Memory B cell (primary cell): ENCODE results near the gene PPP2R2C.

Experiments used
- ATAC-seq: fragments of 150-1000 bp; cut with Tn5 transposase; 2 replicates; pipeline ENCODE4 v1.10.0; 2021; ENCODE audit warnings: low read depth, mild to moderate bottlenecking, moderate library complexity
- DNase-seq, 2 donors: peaks; one replicate each; pipeline ENCODE4 v3.0.0; 2022; ENCODE audit warnings: low spot score in 2 of 2
- H3K27ac Mint-ChIP-seq: one replicate; pipeline ENCODE4 v1.8.0; 2022; ENCODE audit warnings: mild to moderate bottlenecking, moderate library complexity, mixed read lengths
- H3K27me3 Mint-ChIP-seq: one replicate; pipeline ENCODE4 v1.8.0; 2022; ENCODE audit warnings: mixed read lengths
- H3K36me3 Mint-ChIP-seq: one replicate; pipeline ENCODE4 v1.8.0; 2022; ENCODE audit warnings: mild to moderate bottlenecking, mixed read lengths
- H3K4me1 Mint-ChIP-seq: one replicate; pipeline ENCODE4 v1.8.0; 2022; ENCODE audit warnings: mixed read lengths
- H3K4me3 Mint-ChIP-seq: one replicate; pipeline ENCODE4 v1.8.0; 2022; ENCODE audit warnings: mild to moderate bottlenecking, moderate library complexity, mixed read lengths
- H3K9me3 Mint-ChIP-seq: one replicate; pipeline ENCODE4 v1.8.0; 2022; ENCODE audit warnings: mixed read lengths

The PPP2R2C gene

DNA sequence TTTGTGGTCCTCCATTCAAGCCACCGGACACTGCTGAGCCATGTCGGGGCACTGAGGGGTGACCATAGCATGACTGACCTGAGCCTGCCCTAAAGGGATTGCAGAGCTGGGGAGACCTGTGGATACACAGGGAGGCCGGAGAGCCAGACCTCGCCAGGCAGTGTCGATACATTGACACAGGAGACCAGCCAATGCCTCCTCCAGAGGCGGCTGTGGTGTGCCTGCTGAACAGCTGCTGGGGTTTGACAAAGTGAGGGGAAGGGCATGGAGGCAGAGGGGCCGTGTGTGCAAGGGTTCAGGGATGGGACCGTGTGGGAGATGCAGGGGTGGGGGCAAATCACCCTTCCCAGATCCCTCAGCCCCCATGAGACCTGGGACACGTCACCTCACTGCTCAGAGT lies 48.0 kb downstream of the PPP2R2C start:
- H3K9me3 Mint-ChIP-seq: peaks cover 4% of the 10 kb centered on the region
- H3K27ac Mint-ChIP-seq: no peak overlapping the region
- H3K4me3 Mint-ChIP-seq: no peak overlapping the region

DNA sequence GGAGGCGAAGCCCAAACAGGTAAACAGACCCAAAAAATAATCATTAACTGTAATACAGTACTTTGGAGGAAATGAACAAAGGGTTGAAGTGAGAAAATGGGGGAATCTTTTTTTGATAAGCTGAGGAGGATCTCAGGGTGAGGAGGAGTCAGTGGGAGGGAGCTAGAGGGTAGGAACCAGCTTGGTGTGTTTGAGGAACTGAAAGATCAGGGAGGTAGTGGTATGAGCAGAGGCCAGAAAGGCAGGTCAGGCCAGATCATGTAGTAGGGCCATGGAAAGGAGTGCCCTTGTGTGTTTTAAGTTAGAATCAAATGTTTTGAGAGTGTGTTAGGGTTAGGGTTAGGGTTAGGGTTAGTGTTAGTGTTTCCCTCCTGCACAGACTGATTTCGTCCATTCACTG lies 48.8 kb downstream of the PPP2R2C start:
- ATAC-seq (no peak), DNase-seq (no peak)
- Mint-ChIP-seq H3K27me3 (peaks cover 7% of the 10 kb centered on the region), H3K4me3 (no peak overlapping the region), H3K27ac (no peak overlapping the region), H3K36me3 (no peaks in the 10 kb centered on the region), H3K9me3 (peaks cover 4% of the 10 kb centered on the region), H3K4me1 (peaks cover 7% of the 10 kb centered on the region)

More for the DNA sequence above, 48.0 kb downstream of the PPP2R2C start:
- no peaks in the 10 kb centered on the region for H3K36me3 Mint-ChIP-seq
- no peak for DNase-seq
- peaks cover 7% of the 10 kb centered on the region for H3K4me1 Mint-ChIP-seq
- no peak for ATAC-seq
- peaks cover 7% of the 10 kb centered on the region for H3K27me3 Mint-ChIP-seq

DNA sequence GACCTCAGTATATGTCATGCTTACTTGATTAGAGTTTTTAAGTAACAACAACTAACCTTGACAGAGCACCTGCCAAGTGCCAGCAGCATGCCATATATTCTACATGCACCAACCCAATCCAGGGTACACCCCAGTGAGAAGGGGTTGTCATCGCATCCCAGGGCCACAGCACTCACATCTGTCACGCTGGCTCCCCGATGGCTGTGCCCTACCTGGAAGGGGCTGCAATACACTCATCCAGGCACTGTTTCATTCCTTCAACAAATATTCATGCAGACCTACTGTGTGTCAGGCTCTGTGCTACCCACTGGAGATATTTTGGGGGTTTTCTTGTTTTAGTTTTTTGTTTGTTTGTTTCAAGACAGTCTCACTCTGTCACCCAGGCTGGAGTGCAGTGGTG lies 49.5 kb downstream of the PPP2R2C start:
- Mint-ChIP-seq H3K9me3 (peaks cover 4% of the 10 kb centered on the region), H3K27ac (no peak overlapping the region), H3K36me3 (no peaks in the 10 kb centered on the region), H3K4me1 (peaks cover 7% of the 10 kb centered on the region), H3K27me3 (peaks cover 9% of the 10 kb centered on the region), H3K4me3 (no peak overlapping the region)
- ATAC-seq (no peak), DNase-seq (no peak)

DNA sequence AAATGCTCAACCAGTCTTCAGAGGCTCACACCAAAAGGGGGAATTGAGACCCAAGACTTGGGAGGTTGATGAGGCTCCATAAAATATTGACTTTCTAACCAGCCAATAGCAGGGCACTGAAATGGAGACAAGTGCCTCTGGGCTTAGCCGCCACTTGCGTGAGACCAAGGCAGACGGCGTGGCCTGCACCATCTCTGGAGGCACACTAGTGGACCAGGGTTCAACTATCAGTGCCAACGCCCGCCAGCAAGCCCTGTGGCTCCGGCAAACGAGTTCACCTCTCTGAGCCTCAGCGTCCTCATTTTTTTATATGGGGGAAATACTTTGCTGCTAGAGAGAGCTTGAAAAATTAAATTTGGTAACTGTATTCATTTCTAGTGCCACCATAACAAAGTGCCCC lies 50.3 kb downstream of the PPP2R2C start:
- no peak overlapping the region for H3K4me3 Mint-ChIP-seq
- H3K36me3 Mint-ChIP-seq: no peaks in the 10 kb centered on the region
- no peak overlapping the region for H3K27ac Mint-ChIP-seq
- peaks cover 4% of the 10 kb centered on the region for H3K9me3 Mint-ChIP-seq
- peaks cover 7% of the 10 kb centered on the region for H3K4me1 Mint-ChIP-seq
- no peak for DNase-seq
- peaks cover 8% of the 10 kb centered on the region for H3K27me3 Mint-ChIP-seq
- ATAC-seq: no peak

DNA sequence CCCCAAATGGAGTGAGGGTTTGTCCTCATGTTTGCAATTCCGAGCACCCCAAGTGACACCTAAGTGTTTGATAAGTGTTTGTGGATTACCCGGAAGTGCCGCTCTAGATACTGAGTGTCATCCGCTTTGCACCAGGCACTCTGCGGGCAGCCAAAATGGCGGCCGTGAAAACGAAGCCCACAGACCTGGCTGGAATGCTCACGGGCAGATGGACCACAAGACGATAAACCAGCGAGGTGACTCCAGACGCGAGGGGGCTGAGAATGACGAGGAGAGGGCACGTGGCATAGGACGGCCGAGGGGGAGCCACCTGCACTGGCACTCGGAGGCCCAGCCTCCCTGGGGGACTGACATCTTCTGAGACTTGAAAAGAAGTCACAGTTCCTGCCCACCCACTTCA lies 51.0 kb downstream of the PPP2R2C start:
- ATAC-seq (no peak), DNase-seq (no peak)
- Mint-ChIP-seq H3K27me3 (peaks cover 8% of the 10 kb centered on the region), H3K4me3 (no peak overlapping the region), H3K9me3 (peaks cover 4% of the 10 kb centered on the region), H3K36me3 (no peaks in the 10 kb centered on the region), H3K4me1 (peaks cover 7% of the 10 kb centered on the region), H3K27ac (no peak overlapping the region)

DNA sequence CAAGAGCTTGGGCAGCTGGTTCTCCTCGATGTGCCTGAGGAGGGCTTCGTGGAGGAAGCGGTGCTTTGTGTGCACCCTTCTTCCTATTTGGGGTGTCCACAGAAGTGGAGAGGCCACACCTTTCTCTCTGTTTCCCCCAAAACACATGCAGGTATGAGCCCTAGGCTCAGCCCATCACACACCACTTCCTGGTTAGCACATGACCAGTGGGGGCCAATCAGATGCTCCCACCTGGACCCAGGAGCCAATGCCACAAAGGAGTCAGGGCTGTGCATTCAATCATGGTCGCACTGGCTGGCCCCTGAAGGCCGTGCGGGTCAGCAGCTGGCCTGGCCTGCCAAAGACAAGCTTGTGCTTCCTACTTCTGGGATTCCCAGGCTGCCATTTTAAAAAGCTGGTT lies 51.4 kb downstream of the PPP2R2C start:
- no peak for ATAC-seq
- no peaks in the 10 kb centered on the region for H3K36me3 Mint-ChIP-seq
- H3K4me1 Mint-ChIP-seq: peaks cover 7% of the 10 kb centered on the region
- H3K27me3 Mint-ChIP-seq: peaks cover 9% of the 10 kb centered on the region
- H3K4me3 Mint-ChIP-seq: no peak overlapping the region
- no peak for DNase-seq
- peaks cover 4% of the 10 kb centered on the region for H3K9me3 Mint-ChIP-seq
- H3K27ac Mint-ChIP-seq: no peak overlapping the region

DNA sequence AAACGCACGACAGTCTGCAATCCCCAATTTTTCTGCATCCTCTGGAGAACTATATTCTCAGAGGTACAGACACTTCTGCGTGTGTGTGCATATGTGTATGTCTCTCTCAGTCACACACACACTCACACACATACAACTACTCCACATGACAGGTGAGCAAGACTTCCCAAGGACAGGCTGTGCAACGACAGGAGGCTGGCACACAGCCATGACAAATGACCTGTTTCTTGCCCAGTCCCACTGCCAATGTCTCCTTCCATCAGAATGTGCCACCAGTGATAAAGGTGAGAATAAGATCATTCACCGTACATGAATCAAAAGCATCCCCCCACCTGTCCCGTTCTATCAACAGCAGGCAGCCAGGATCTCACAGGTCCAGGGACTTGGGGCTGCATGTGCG lies 52.4 kb downstream of the PPP2R2C start:
- Mint-ChIP-seq H3K36me3 (no peaks in the 10 kb centered on the region), H3K9me3 (peaks cover 4% of the 10 kb centered on the region), H3K27ac (no peak overlapping the region), H3K4me3 (no peak overlapping the region), H3K4me1 (peaks cover 5% of the 10 kb centered on the region), H3K27me3 (peaks cover 11% of the 10 kb centered on the region)
- ATAC-seq (no peak), DNase-seq (no peak)

DNA sequence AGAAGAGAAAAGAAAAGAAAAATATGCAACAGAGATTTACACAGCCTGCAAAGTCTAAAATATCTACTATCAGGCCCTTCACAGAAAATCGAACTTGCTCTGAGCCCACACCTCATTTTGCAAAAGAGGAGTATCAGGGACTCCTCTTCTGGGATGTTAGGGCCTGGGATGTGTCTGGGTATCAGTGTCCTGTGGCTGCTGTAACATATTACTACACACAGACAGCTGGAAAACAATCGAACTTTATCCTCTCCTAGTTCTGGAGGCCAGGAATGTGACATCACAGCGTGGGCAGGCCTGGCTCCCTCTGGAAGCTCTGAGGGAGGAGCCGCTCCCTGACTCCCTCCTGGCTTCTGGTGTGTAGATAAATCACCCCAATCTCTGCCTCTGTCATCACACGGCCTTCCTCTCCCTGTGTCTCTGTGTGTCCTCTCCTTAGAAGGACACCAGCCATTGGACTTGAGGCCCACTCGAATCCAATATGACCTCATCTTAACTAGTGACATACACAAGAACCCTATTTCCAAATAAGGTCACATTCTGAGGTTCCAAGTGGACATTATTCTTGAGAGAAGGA lies 52.9 kb downstream of the PPP2R2C start:
- Mint-ChIP-seq H3K4me1 (peaks cover 5% of the 10 kb centered on the region), H3K27ac (no peak overlapping the region), H3K9me3 (peaks cover 4% of the 10 kb centered on the region), H3K27me3 (peaks cover 11% of the 10 kb centered on the region), H3K4me3 (no peak overlapping the region), H3K36me3 (no peaks in the 10 kb centered on the region)
- DNase-seq (no peak), ATAC-seq (no peak)

DNA sequence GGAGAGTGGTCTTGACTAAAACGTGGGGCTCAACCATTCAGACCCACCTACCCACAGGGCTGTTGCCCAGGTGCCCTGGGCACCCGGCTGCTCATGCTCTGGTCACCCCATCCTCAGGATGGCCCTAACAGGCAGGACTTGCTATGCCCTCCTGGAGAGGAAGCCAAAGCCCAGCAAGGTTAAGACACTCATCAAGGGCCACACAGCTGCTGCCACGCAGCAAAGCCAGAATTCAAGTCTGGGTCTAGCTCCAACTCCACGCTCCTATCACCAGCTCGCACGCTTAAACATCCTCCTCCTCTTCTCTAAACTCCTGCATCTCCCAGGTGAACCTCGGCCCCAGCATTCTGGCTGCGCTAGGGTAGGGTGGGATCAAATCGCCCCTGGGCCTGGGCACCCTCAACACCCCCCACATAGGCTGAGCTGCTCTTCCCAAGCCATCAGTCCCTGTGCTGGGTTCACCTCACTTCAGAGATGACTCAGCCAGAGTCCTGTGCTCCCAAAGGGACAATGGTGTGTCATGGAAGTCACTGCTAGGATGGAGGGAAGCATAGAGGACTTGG lies 54.1 kb downstream of the PPP2R2C start:
- no peaks in the 10 kb centered on the region for H3K36me3 Mint-ChIP-seq
- peaks cover 2% of the 10 kb centered on the region for H3K4me1 Mint-ChIP-seq
- DNase-seq (no peak), ATAC-seq (no peak)
- H3K27ac Mint-ChIP-seq: no peak overlapping the region
- H3K4me3 Mint-ChIP-seq: no peak overlapping the region
- peaks cover 4% of the 10 kb centered on the region for H3K9me3 Mint-ChIP-seq
- peaks cover 11% of the 10 kb centered on the region for H3K27me3 Mint-ChIP-seq

DNA sequence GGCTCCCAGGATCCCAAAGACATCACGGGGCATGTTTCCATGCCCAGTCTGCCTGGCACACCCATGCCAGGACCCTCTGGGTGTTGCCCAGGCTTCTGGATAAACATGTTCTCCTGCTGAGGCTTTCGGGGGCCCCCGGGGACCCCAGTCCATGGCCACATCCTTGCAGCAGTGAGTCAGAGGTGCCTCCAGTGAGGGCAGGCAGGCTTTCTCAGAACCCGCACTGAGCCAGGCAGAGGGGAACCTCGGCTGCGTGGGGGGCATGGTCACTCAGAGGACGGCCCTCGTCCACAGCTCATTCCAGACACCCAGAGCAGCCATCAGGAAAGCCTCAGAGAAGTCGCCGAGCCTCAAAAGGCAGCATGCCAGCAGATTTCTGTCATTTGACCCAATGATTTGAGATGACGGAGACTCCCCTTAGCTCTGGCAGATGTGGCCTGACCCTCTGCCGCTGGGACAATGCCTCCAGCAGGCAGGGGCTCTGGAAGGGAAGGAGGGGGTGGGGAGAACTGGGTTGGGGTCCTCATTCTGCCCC lies 54.8 kb downstream of the PPP2R2C start:
- Mint-ChIP-seq H3K36me3 (no peaks in the 10 kb centered on the region), H3K27ac (no peak overlapping the region), H3K9me3 (peaks cover 7% of the 10 kb centered on the region), H3K27me3 (peaks cover 14% of the 10 kb centered on the region), H3K4me1 (peaks cover 2% of the 10 kb centered on the region), H3K4me3 (no peak overlapping the region)
- ATAC-seq: no peak
- no peak for DNase-seq

DNA sequence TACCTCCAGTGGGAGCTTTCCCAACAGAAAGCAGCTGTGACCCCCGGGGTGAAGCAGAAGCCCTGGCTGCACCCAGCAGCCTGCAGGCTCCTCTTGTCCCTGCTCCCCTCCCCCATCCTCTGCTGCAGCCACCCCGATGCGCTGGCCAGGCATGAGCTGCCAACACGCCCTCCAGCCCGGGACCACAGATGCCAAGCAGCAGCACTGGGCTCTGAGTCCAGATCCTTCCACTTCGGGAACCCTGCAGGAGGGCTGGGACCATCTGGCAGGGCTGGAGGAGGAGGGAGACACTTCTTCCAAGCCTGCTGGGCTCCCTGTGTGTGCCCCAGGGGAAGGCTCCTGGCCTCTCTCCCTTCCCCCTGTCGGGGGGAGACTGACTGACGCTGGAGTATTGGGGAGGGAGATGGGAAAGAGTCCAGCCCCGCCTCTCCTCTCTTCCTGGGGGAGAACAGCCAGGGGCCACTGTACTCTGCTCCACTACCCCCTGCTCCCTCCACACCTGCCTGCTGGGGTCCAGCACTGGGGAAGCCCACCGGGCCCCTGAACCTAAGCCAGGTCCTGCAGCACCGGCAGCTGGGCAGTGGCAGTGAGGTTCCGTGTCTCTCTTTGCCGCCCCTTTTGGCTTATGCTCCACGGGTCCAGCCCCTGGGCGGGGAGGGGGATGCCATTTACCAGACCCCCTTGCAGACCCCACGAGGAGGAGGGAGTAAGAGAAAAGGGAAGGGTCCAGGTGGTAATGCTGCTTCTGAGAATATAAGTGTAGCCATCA lies 55.7 kb downstream of the PPP2R2C start:
- Mint-ChIP-seq H3K4me1 (peaks cover 2% of the 10 kb centered on the region), H3K4me3 (no peak overlapping the region), H3K27ac (no peak overlapping the region), H3K36me3 (no peaks in the 10 kb centered on the region), H3K9me3 (peaks cover 7% of the 10 kb centered on the region), H3K27me3 (peaks cover 14% of the 10 kb centered on the region)
- DNase-seq (no peak), ATAC-seq (no peak)

DNA sequence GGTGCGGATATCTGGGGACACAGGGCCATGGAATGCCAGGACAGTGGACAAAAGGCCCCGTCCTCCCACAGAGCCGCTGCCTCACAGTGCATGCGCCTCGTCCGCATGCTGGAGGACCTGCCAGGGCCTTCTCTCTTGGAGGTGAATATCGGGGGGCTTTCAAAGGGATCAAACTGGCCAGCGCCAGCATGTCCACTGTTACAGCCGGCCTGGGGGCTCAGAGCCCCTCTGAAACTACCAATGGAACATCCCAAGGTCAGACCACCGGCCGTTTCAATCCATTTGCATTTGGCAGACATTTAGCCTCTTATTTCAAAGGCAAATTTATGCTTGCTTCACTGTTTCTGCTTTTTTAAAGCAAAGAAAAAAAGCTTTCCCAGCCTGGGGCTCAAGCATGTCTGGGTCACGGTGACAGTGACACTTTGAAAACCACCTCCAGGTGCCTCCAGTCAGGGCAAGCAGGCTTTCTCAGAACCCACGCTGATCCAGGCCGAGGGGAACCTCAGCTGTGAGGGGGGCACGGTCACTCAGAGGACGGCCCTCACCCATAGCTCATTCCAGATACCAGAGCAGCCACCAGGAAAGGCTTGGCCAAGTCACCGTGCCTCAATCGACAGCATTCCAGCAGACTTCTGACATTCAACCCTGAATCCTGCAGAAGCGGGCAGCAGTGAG lies 57.2 kb downstream of the PPP2R2C start:
- H3K4me3 Mint-ChIP-seq: no peak overlapping the region
- no peak for DNase-seq
- H3K27ac Mint-ChIP-seq: no peak overlapping the region
- ATAC-seq: no peak
- peaks cover 12% of the 10 kb centered on the region for H3K27me3 Mint-ChIP-seq
- no peaks in the 10 kb centered on the region for H3K4me1 Mint-ChIP-seq
- H3K9me3 Mint-ChIP-seq: peaks cover 3% of the 10 kb centered on the region
- no peaks in the 10 kb centered on the region for H3K36me3 Mint-ChIP-seq

DNA sequence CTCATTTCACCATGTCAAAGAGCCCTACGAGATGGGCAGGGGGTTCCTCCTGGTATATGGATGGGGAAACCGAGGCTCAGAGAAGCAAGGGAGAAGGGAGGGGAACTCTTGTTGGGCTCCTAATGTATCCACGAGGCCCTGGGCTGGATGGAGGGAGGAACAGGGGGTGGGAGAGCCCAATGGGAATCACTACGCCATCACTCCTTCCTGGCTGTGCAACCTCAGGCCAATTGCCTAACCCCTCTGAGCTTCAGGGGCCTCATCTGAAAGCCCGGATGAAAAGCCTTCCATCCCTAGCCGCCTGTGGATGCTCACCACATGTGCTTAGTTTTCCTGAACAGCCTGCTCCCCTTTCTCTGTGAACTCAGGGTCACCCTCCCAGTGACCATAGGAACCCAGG lies 57.8 kb downstream of the PPP2R2C start:
- H3K27me3 Mint-ChIP-seq: peaks cover 12% of the 10 kb centered on the region
- H3K36me3 Mint-ChIP-seq: no peaks in the 10 kb centered on the region
- peaks cover 3% of the 10 kb centered on the region for H3K9me3 Mint-ChIP-seq
- H3K4me3 Mint-ChIP-seq: no peak overlapping the region
- no peak overlapping the region for H3K27ac Mint-ChIP-seq
- ATAC-seq: no peak
- no peaks in the 10 kb centered on the region for H3K4me1 Mint-ChIP-seq
- no peak for DNase-seq

DNA sequence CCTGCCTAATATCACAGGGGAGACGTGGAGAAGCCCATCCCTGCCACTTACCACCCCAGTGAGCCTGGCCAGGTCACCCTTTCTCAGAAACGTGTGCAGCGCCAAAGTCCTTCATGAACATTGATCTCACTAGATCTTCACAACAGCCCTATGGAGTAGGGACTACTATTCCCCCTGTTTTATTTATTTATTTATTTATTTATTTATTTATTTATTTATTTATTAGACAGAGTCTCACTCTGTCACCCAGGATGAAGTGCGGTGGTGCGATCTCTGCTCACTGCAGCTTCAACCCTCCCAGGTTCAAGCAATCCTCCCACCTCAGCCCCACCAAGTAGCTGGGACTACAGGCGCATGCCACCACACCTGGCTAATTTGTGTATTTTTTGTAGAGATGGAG lies 61.8 kb downstream of the PPP2R2C start:
- no peaks in the 10 kb centered on the region for H3K4me1 Mint-ChIP-seq
- no peaks in the 10 kb centered on the region for H3K36me3 Mint-ChIP-seq
- no peak overlapping the region for H3K4me3 Mint-ChIP-seq
- peaks cover 8% of the 10 kb centered on the region for H3K27me3 Mint-ChIP-seq
- DNase-seq (no peak), ATAC-seq (no peak)
- H3K27ac Mint-ChIP-seq: no peak overlapping the region
- H3K9me3 Mint-ChIP-seq: peaks cover 3% of the 10 kb centered on the region
